ENCODE data around the gene FHIT.

DNA sequence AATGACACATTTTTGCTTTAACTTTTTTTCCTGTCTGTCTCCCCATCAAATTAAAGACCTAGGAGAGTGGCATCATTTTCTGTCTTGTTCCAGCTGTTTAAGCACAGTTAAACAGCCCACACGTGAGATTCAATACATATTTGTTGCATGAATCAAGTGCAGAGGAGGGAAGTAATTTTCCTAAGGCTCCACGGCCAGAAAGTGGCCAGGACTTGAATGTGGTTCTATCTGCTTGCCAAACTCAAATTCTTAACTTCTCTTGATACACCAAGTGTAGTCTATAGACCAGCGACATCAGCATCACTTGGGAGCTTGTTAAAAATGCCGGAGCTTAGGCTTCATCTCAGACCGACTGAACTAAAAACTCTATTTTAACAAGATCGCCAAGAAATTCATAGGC lies 1476.6 kb downstream of the FHIT start:
- TF ChIP-seq, protein P1, sequence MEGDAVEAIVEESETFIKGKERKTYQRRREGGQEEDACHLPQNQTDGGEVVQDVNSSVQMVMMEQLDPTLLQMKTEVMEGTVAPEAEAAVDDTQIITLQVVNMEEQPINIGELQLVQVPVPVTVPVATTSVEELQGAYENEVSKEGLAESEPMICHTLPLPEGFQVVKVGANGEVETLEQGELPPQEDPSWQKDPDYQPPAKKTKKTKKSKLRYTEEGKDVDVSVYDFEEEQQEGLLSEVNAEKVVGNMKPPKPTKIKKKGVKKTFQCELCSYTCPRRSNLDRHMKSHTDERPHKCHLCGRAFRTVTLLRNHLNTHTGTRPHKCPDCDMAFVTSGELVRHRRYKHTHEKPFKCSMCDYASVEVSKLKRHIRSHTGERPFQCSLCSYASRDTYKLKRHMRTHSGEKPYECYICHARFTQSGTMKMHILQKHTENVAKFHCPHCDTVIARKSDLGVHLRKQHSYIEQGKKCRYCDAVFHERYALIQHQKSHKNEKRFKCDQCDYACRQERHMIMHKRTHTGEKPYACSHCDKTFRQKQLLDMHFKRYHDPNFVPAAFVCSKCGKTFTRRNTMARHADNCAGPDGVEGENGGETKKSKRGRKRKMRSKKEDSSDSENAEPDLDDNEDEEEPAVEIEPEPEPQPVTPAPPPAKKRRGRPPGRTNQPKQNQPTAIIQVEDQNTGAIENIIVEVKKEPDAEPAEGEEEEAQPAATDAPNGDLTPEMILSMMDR (IDR thresholded peaks at IDR 0.05 in 4 of 5, conservative IDR thresholded peaks at IDR 0.05 in 1 of 5): no peak
- no peak for TF ChIP-seq POLR2A (IDR thresholded peaks at IDR 0.05)
